ENCODE data around the gene GCNA.
"Not testable (repeated sequence)": the region's sequence is repeated elsewhere in the genome, so short reads cannot be mapped to it uniquely, and the experiment has no call there.

GCNA gene

DNA sequence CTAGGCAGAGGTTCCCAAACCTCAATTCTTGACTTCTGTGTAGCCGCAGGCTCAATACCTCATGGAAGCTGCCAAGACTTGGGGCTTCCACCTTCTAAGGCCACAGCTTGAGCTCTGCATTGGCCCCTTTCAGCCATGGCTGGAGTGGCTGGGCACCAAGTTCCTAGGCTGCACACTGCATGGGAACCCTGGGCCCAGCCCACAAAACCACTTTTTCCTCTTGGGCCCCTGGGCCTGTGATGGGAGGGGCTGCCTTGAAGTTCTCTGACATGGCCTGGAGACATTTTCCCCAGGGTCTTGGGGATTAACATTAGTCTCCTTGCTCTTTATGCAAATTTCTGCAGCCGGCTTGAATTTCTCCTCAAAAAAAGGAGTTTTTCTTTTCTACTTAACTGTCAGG lies 75.1 kb downstream of the GCNA start:
- H3K9me3 ChIP-seq, result peaks cover 3% of the 10 kb centered on the region
- H3K4me3 ChIP-seq, result no peak overlapping the region
- H3K27me3 ChIP-seq (ENCODE audit: low read depth), result no peaks in the 10 kb centered on the region
- no peak for DNase-seq (ENCODE audit: low spot score in 2 of 2)
- in situ Hi-C loops (cut with MboI; ENCODE audit: low sequenced_read_pairs), result no loop called here
- H3K4me1 ChIP-seq, result no peaks in the 10 kb centered on the region
- H3K36me3 ChIP-seq (replicated peaks), result no peaks in the 10 kb centered on the region

DNA sequence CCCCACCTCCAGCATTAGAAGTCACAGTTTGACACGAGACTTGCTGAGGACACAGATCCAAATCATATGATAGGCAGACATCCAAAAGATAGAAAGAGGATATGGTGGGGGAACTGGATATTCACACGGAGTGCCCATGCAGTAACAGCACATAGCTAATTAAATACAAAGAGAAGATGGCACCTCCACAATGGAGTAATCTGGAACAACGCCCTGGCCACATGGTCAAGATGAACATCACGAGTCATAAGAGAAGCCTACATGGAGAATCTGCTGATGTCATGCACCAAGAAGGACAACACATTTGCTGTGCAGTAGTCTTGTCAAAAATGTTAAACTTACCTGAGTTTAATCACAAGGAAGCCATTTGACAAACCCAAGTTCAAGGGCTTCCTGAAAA lies 79.0 kb downstream of the GCNA start:
- DNase-seq (ENCODE audit: low spot score in 2 of 2), result no peak
- in situ Hi-C loops (cut with MboI; ENCODE audit: low sequenced_read_pairs), result no loop called here
- no peaks in the 10 kb centered on the region for H3K4me1 ChIP-seq
- no peaks in the 10 kb centered on the region for H3K9me3 ChIP-seq
- no peaks in the 10 kb centered on the region for H3K36me3 ChIP-seq (replicated peaks)
- no peak overlapping the region for H3K4me3 ChIP-seq
- no peaks in the 10 kb centered on the region for H3K27me3 ChIP-seq (ENCODE audit: low read depth)

DNA sequence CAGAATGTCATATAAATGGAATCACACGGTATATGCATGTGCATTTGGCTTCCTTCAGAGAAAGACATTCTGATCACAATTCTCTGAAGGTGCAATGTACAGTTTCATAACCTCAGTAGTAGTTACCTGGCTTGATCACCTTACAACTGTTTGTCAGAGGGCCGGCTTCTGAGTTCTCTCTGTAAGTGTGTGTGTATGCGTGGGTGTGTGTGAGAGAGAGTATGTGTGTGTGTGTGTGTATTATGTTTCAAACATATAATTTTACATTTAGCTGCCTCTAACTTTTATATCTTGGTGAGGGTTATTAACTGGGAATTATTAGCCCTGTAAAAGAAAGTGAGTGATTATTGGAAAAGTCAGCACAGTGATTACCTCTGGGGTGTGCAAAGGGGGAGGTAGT lies 81.1 kb downstream of the GCNA start:
- no peak overlapping the region for H3K4me3 ChIP-seq
- no peaks in the 10 kb centered on the region for H3K4me1 ChIP-seq
- H3K27me3 ChIP-seq (ENCODE audit: low read depth), result no peaks in the 10 kb centered on the region
- in situ Hi-C loops (cut with MboI; ENCODE audit: low sequenced_read_pairs), result no loop called here
- no peak for DNase-seq (ENCODE audit: low spot score in 2 of 2)
- no peaks in the 10 kb centered on the region for H3K9me3 ChIP-seq
- no peaks in the 10 kb centered on the region for H3K36me3 ChIP-seq (replicated peaks)

DNA sequence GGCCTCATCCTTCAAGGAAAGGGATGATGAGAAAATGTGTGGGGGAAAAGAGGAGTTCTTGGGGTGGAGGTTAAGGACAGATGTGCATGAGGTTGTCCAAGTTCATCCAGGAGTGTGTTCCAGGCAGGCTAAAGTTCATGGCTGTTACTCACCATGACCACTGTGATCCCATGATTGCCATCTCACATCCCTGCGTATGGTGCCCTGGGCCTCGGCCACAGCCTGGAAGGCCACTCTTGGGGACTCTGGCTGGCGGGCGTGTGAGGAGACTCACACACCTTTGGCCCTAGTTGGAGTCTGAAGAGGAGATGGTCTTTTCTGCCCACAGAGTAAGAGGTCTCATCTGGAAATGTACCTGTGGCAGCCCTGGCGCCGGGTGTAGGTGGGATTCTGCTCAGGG lies 81.7 kb downstream of the GCNA start:
- no peaks in the 10 kb centered on the region for H3K9me3 ChIP-seq
- H3K36me3 ChIP-seq (replicated peaks), result no peaks in the 10 kb centered on the region
- no peak overlapping the region for H3K4me3 ChIP-seq
- no peaks in the 10 kb centered on the region for H3K27me3 ChIP-seq (ENCODE audit: low read depth)
- H3K4me1 ChIP-seq, result no peaks in the 10 kb centered on the region
- no peak for DNase-seq (ENCODE audit: low spot score in 2 of 2)
- in situ Hi-C loops (cut with MboI; ENCODE audit: low sequenced_read_pairs), result no loop called here

DNA sequence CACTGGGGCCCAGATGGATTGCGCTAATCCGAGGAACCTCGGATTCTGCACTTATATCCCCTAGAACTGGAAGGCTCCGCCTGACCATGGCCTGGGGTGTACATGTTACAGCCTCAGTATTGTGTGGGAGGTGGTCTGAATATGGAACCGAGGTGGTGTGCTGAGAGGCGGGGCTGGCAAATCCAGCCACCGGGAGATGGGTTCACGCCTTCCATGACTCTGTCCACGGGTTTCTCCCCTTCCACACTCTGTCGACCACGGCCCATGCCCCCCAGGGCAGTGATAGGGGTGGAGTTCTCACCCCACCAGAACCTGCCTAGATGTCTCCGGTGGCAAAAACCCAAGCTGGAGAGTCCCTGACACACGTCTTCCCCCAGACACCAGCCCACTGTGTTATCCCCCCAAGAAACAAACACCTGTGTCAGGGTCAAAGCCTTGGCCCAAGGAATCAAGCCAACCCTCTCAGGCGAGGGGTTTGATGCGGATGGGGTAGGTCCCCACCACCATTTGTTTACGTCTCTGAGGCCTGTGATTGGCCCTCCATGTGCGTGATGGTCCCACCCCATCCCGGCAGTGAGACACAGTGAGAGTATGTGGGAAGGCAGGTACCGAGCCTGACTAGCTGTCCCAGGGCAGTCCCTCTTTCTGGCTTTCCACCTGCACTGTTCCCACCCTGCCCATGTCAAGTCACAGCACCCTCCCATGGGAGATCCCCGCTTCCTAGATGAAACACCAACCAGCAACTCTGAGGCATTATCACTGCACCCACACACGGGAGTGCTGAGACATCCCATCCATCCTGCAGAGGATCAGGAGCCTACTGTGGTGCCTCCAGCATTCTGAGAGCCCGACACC lies 82.6 kb downstream of the GCNA start:
- no peak for DNase-seq (ENCODE audit: low spot score in 2 of 2)
- in situ Hi-C loops (cut with MboI; ENCODE audit: low sequenced_read_pairs), result no loop called here
- H3K9me3 ChIP-seq, result no peaks in the 10 kb centered on the region
- H3K27me3 ChIP-seq (ENCODE audit: low read depth), result no peaks in the 10 kb centered on the region
- H3K36me3 ChIP-seq (replicated peaks), result no peaks in the 10 kb centered on the region
- H3K4me3 ChIP-seq, result no peak overlapping the region
- H3K4me1 ChIP-seq, result no peaks in the 10 kb centered on the region

DNA sequence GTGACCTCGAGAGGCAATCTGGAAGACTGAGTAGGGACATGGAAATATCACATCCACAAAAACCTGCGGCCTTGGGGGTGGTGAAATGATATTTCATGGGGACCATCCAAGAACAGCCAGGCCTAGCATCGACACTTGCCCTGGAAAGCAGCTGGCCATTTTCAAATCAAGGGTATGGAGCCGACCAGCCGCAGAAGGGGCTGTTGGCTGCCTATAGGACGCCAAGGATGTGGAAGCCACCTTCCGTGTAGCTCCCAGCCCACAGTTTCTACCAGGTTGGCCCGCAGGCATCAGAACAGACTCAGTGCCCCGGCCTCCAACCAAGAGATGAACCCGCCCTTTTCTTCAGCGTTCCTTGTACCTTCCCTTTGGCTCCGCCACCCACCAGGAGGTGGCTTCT lies 83.7 kb downstream of the GCNA start:
- in situ Hi-C loops (cut with MboI; ENCODE audit: low sequenced_read_pairs), result no loop called here
- Histone ChIP-seq H3K4me3 (no peak overlapping the region), H3K27me3 (ENCODE audit: low read depth) (no peaks in the 10 kb centered on the region), H3K4me1 (no peaks in the 10 kb centered on the region), H3K36me3 (replicated peaks) (no peaks in the 10 kb centered on the region), H3K9me3 (no peaks in the 10 kb centered on the region)
- no peak for DNase-seq (ENCODE audit: low spot score in 2 of 2)

DNA sequence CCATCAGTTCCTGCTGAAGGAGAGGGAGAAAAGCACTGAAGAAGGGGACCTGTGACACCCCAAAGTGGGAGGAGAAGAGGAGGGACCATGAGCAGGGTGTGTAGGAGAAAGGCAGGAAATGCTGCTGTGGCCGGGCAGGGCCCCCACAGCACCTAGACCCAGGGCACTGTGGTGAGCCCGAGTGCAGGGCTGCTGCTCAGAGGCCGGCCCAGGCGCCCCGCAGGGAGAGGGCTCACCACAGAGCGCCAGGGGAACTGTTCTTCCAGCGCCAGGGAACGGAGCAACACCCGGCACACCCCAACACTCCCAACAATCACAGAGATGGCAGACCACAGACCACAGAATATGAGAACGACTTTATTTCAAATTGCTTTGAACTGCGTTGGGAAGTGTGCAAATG lies 84.4 kb downstream of the GCNA start:
- in situ Hi-C loops (cut with MboI; ENCODE audit: low sequenced_read_pairs); H3K4me3 ChIP-seq; H3K4me1 ChIP-seq; H3K9me3 ChIP-seq; DNase-seq (ENCODE audit: low spot score in 2 of 2); H3K27me3 ChIP-seq (ENCODE audit: low read depth); H3K36me3 ChIP-seq (replicated peaks): not testable (repeated sequence)
